ENCODE measurements around the gene PRDM10. TPM values are rescaled to one million over a fixed set of nuclear protein-coding genes. Genes with fewer than 3 reads are reported as not detected.
"Not testable (repeated sequence)": the region's sequence is repeated elsewhere in the genome, so short reads cannot be mapped to it uniquely, and the experiment has no call there.

Gene PRDM10
- total RNA-seq, 1 donor from 2014 or later = 13.6 TPM

- peaks cover 24% of the 10 kb centered on the region for H3K4me1 Mint-ChIP-seq (ENCODE audit: low read depth)
- H3K27me3 Mint-ChIP-seq (ENCODE audit: insufficient read depth) = no peaks in the 10 kb centered on the region
- no peak overlapping the region for H3K4me3 Mint-ChIP-seq
- peaks cover 70% of the 10 kb centered on the region for H3K36me3 Mint-ChIP-seq (ENCODE audit: low read depth)
- DNase-seq (ENCODE audit: low spot score) = no peak
- H3K9me3 Mint-ChIP-seq = no peaks in the 10 kb centered on the region
- no peak overlapping the region for H3K27ac Mint-ChIP-seq
- intact Hi-C loops (cut with micrococcal nuclease) = no loop called here
These were observed 118.1 kb downstream of the PRDM10 start for GRCh38 chr11:129884581-129884980.

- Mint-ChIP-seq H3K9me3 (no peaks in the 10 kb centered on the region), H3K4me1 (ENCODE audit: low read depth) (no peaks in the 10 kb centered on the region), H3K27ac (no peak overlapping the region), H3K4me3 (no peak overlapping the region), H3K27me3 (ENCODE audit: insufficient read depth) (no peaks in the 10 kb centered on the region), H3K36me3 (ENCODE audit: low read depth) (peaks cover 67% of the 10 kb centered on the region)
- intact Hi-C loops (cut with micrococcal nuclease) = loop anchor here (1.0 kb wide), 1 partner anchor 251 kb away; no protein-coding TSS in a partner anchor
- DNase-seq (ENCODE audit: low spot score) = peak; percentile 28
These were observed 121.0 kb downstream of the PRDM10 start for GRCh38 chr11:129881570-129882170.

GRCh38 chr11:129880311-129880710 lies 122.3 kb downstream of the PRDM10 start:
- H3K4me1 Mint-ChIP-seq (ENCODE audit: low read depth) = no peaks in the 10 kb centered on the region
- no peak for DNase-seq (ENCODE audit: low spot score)
- intact Hi-C loops (cut with micrococcal nuclease) = no loop called here
- H3K4me3 Mint-ChIP-seq = no peak overlapping the region
- H3K27ac Mint-ChIP-seq = no peak overlapping the region
- H3K27me3 Mint-ChIP-seq (ENCODE audit: insufficient read depth) = no peaks in the 10 kb centered on the region
- no peaks in the 10 kb centered on the region for H3K9me3 Mint-ChIP-seq
- peaks cover 66% of the 10 kb centered on the region for H3K36me3 Mint-ChIP-seq (ENCODE audit: low read depth)

- intact Hi-C loops (cut with micrococcal nuclease) = no loop called here
- Mint-ChIP-seq H3K27me3 (ENCODE audit: insufficient read depth) (no peaks in the 10 kb centered on the region), H3K4me3 (no peak overlapping the region), H3K9me3 (no peaks in the 10 kb centered on the region), H3K36me3 (ENCODE audit: low read depth) (peaks cover 65% of the 10 kb centered on the region), H3K4me1 (ENCODE audit: low read depth) (no peaks in the 10 kb centered on the region), H3K27ac (no peak overlapping the region)
- no peak for DNase-seq (ENCODE audit: low spot score)
These were observed 130.7 kb downstream of the PRDM10 start for GRCh38 chr11:129871914-129872313.

GRCh38 chr11:129868626-129869025 lies 134.0 kb downstream of the PRDM10 start:
- H3K4me1 Mint-ChIP-seq (ENCODE audit: low read depth); H3K4me3 Mint-ChIP-seq; H3K27me3 Mint-ChIP-seq (ENCODE audit: insufficient read depth); DNase-seq (ENCODE audit: low spot score); H3K27ac Mint-ChIP-seq; H3K9me3 Mint-ChIP-seq; intact Hi-C loops (cut with micrococcal nuclease): not testable (repeated sequence)
- peaks cover 65% of the 10 kb centered on the region for H3K36me3 Mint-ChIP-seq (ENCODE audit: low read depth)

- H3K36me3 Mint-ChIP-seq (ENCODE audit: low read depth) = peaks cover 62% of the 10 kb centered on the region
- intact Hi-C loops (cut with micrococcal nuclease) = no loop called here
- no peak overlapping the region for H3K4me3 Mint-ChIP-seq
- DNase-seq (ENCODE audit: low spot score) = no peak
- no peaks in the 10 kb centered on the region for H3K4me1 Mint-ChIP-seq (ENCODE audit: low read depth)
- H3K27me3 Mint-ChIP-seq (ENCODE audit: insufficient read depth) = no peaks in the 10 kb centered on the region
- H3K9me3 Mint-ChIP-seq = no peaks in the 10 kb centered on the region
- no peak overlapping the region for H3K27ac Mint-ChIP-seq
These were observed 136.3 kb downstream of the PRDM10 start for GRCh38 chr11:129866311-129866710.

- no peaks in the 10 kb centered on the region for H3K9me3 Mint-ChIP-seq
- H3K27ac Mint-ChIP-seq = no peak overlapping the region
- no peak overlapping the region for H3K4me3 Mint-ChIP-seq
- no peak for DNase-seq (ENCODE audit: low spot score)
- H3K4me1 Mint-ChIP-seq (ENCODE audit: low read depth) = no peaks in the 10 kb centered on the region
- intact Hi-C loops (cut with micrococcal nuclease) = no loop called here
- no peaks in the 10 kb centered on the region for H3K27me3 Mint-ChIP-seq (ENCODE audit: insufficient read depth)
- H3K36me3 Mint-ChIP-seq (ENCODE audit: low read depth) = peaks cover 58% of the 10 kb centered on the region
These were observed 136.9 kb downstream of the PRDM10 start for GRCh38 chr11:129865701-129866100.

- H3K27ac Mint-ChIP-seq = no peak overlapping the region
- peaks cover 55% of the 10 kb centered on the region for H3K36me3 Mint-ChIP-seq (ENCODE audit: low read depth)
- no peaks in the 10 kb centered on the region for H3K9me3 Mint-ChIP-seq
- no peak overlapping the region for H3K4me3 Mint-ChIP-seq
- DNase-seq (ENCODE audit: low spot score) = no peak
- intact Hi-C loops (cut with micrococcal nuclease) = no loop called here
- H3K4me1 Mint-ChIP-seq (ENCODE audit: low read depth) = peaks cover 2% of the 10 kb centered on the region
- no peaks in the 10 kb centered on the region for H3K27me3 Mint-ChIP-seq (ENCODE audit: insufficient read depth)
These were observed 137.8 kb downstream of the PRDM10 start for GRCh38 chr11:129864811-129865210.

GRCh38 chr11:129861702-129862522 lies 140.7 kb downstream of the PRDM10 start:
- H3K27me3 Mint-ChIP-seq (ENCODE audit: insufficient read depth) = no peaks in the 10 kb centered on the region
- no peak for DNase-seq (ENCODE audit: low spot score)
- no peak overlapping the region for H3K27ac Mint-ChIP-seq
- H3K4me3 Mint-ChIP-seq = no peak overlapping the region
- H3K9me3 Mint-ChIP-seq = no peaks in the 10 kb centered on the region
- intact Hi-C loops (cut with micrococcal nuclease) = no loop called here
- peaks cover 49% of the 10 kb centered on the region for H3K36me3 Mint-ChIP-seq (ENCODE audit: low read depth)
- peaks cover 5% of the 10 kb centered on the region for H3K4me1 Mint-ChIP-seq (ENCODE audit: low read depth)

GRCh38 chr11:129856036-129856435 lies 146.6 kb downstream of the PRDM10 start:
- Mint-ChIP-seq H3K36me3 (ENCODE audit: low read depth) (peaks cover 14% of the 10 kb centered on the region), H3K9me3 (no peaks in the 10 kb centered on the region), H3K4me3 (no peak overlapping the region), H3K27me3 (ENCODE audit: insufficient read depth) (no peaks in the 10 kb centered on the region), H3K27ac (no peak overlapping the region), H3K4me1 (ENCODE audit: low read depth) (peaks cover 43% of the 10 kb centered on the region)
- no peak for DNase-seq (ENCODE audit: low spot score)
- intact Hi-C loops (cut with micrococcal nuclease) = no loop called here

GRCh38 chr11:129855086-129855485 lies 147.5 kb downstream of the PRDM10 start:
- DNase-seq (ENCODE audit: low spot score) = no peak
- H3K36me3 Mint-ChIP-seq (ENCODE audit: low read depth) = peaks cover 13% of the 10 kb centered on the region
- intact Hi-C loops (cut with micrococcal nuclease) = no loop called here
- no peaks in the 10 kb centered on the region for H3K27me3 Mint-ChIP-seq (ENCODE audit: insufficient read depth)
- H3K4me3 Mint-ChIP-seq = no peak overlapping the region
- H3K9me3 Mint-ChIP-seq = no peaks in the 10 kb centered on the region
- no peak overlapping the region for H3K27ac Mint-ChIP-seq
- H3K4me1 Mint-ChIP-seq (ENCODE audit: low read depth) = peaks cover 43% of the 10 kb centered on the region

GRCh38 chr11:129854232-129854805 lies 148.3 kb downstream of the PRDM10 start:
- Mint-ChIP-seq H3K4me1 (ENCODE audit: low read depth) (peaks cover 38% of the 10 kb centered on the region), H3K27ac (peak overlapping the region; percentile 79), H3K27me3 (ENCODE audit: insufficient read depth) (no peaks in the 10 kb centered on the region), H3K9me3 (no peaks in the 10 kb centered on the region), H3K36me3 (ENCODE audit: low read depth) (peaks cover 8% of the 10 kb centered on the region), H3K4me3 (peak overlapping the region; percentile 53)
- intact Hi-C loops (cut with micrococcal nuclease) = no loop called here
- no peak for DNase-seq (ENCODE audit: low spot score)

- DNase-seq (ENCODE audit: low spot score) = peak; percentile 57
- H3K36me3 Mint-ChIP-seq (ENCODE audit: low read depth) = peaks cover 7% of the 10 kb centered on the region
- H3K27ac Mint-ChIP-seq = peak overlapping the region; percentile 79
- H3K9me3 Mint-ChIP-seq = no peaks in the 10 kb centered on the region
- no peaks in the 10 kb centered on the region for H3K27me3 Mint-ChIP-seq (ENCODE audit: insufficient read depth)
- peaks cover 38% of the 10 kb centered on the region for H3K4me1 Mint-ChIP-seq (ENCODE audit: low read depth)
- intact Hi-C loops (cut with micrococcal nuclease) = no loop called here
- peak overlapping the region; percentile 53 for H3K4me3 Mint-ChIP-seq
These were observed 149.0 kb downstream of the PRDM10 start for GRCh38 chr11:129853518-129854231.
